ENCODE data around the gene ANGPTL5. TPM values are rescaled to one million over a fixed set of nuclear protein-coding genes. Genes with fewer than 3 reads are reported as not detected.
"Not testable (repeated sequence)": the region's sequence is repeated elsewhere in the genome, so short reads cannot be mapped to it uniquely, and the experiment has no call there.

ANGPTL5 gene
- total RNA-seq, result not detected

DNA sequence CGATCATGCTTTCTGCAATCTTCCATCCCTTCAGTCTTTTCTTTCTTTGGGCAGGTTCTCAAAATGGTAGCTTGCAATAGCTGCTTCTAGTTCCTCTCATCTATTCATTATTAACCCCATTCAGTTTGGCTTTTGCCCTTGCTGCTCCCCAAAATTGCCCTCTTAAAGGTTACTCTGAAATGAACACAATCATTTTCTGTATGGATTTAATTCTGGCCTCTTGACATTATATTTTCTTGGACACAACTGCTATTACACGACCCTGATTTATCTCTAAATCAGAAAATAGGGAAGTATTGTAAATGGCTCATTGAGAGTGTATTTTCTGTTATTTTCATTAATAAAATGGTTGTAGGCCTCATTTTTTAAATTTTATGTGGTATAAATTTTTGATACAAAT, at the start of gene ANGPTL5:
ANGPTL5 (minus strand) TSS at position 101 of the 400 bp plus-strand sequence. CDS start 8,613 bp downstream, outside the sequence.
- no peak for DNase-seq

DNA sequence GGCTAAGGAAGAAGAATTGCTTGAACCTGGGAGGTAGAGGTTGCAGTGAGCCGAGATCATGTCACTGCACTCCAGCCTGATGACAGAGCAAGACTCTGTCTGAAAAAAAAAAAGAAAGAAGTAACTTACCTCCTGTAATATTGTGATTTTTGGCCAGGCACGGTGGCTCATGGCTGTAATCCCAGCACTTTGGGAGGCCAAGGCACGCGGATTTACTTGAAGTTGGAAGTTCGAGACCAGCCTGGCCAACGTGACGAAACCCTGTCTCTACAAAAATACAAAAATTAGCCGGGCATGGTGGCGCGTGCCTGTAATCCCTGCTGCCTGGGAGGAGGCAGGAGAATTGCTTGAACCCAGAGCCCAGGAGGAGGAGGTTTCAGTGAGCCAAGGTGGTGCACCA, 47.9 kb upstream of the ANGPTL5 start:
- not testable (repeated sequence) for DNase-seq

DNA sequence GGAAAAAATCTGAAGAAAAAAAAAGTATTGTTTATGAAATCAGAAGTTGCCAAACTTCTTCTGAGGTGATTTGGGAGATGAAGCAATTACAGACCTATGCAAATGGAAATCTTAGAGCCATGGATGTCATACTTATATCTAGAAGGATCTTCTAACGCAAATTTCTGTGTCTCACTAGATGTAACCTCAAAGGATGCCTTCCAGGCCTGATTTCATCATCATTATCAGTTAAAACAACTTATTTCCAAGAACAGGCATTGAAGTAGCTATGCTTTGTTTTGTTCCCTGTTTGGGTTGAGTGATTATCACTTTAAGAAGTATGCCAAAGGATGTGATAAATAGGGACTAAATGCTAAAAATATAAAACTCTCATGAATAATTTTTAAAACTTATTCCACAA, 43.9 kb upstream of the ANGPTL5 start:
- no peak for DNase-seq

DNA sequence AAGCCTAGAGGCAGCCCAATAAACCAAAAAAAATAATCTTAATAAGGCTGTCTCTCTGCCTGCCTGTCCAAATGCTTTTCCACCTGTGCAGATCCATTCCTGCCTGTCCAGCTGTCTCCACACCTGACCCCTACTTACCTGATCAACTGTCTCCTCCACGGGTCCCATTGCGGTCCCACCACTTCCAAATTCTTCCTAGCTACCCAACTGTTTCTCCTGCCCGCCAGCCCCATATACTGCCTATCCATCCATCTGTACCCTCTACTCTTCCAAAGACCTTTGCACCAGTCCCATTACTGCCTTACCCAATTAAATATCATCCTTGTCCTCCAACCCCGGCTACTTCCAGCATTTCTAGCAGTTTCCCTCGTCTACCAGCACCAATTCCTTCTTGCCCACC, 39.4 kb upstream of the ANGPTL5 start:
- DNase-seq, result no peak

DNA sequence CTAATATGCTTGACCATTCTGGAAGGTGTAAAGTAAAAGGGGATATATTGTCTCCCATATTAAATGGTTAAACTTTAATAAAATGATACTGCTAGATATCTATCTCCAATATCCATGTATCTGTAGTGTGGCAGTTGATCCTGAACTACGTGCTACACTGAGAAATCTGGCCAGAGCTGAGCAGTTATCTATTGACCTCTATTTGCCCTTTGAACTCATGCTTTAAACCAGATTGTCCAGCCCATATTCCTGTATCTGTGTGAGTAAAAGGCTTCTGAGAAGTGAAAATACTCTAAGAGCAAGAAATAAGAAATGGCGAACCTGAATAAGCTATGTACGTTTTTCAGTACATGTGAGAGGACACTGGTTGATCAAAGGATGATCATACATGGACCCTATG, 39.0 kb upstream of the ANGPTL5 start:
- no peak for DNase-seq

DNA sequence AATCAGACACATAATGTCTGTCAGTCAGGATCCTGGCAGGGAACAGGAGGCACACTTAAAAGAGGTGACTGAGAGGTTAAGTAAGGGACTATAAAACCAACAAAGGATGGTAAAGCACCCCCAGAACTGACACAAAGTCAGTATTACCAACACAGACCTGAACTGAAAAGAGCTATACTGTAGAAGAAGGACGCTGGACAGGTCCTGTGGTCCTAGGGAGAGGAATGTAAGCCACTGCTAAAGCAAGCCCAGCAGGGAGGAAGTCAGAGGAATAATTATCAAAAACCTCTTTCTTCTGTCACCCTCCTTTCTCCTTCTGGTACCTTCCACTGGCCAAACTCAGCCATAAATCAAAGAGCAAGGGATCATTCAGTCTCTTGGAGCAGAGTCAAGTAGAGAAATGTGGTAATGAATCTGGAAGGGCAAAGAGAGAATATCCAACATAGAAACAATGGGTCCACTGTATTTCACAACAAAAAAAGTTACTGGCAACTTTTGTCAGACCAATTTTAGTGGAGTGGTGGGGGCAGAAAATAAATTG, 33.4 kb upstream of the ANGPTL5 start:
- DNase-seq, result no peak

DNA sequence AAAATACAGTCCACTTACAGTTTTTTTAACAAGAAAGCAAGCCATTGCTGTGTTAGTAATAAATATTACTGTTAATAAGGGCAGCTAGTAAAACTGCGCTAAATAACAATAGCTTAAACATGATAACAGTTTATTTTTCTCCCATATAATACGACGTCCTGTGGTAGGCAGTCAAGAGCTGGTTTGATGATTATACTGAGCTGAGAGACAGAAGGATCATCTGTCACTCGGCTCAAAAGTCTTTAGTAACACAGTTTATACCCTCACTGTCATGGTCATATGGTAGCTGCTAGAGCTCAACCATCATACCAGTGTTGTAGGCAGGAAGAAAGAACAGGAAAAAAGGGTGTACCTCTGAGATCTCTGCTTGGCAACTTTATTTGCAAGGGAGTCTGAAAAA, 29.1 kb upstream of the ANGPTL5 start:
- no peak for DNase-seq

DNA sequence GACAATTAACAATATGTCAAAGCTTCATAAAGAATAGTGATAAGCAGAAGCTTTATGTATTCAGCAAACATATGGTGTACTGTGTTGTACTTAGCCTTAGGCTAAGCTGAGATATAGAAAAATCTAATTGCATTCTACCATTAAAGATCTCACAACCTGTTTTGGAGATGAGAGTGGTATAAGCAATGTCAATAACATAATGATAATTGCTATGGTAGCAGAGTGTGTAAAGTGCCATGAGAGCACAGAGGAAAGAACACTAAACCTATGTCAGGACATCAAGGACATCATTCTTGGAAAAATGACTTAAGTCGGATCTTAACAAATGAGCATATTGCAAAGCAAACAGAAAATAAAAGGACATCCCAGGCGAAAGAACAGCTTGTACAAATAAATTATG, 28.6 kb upstream of the ANGPTL5 start:
- no peak for DNase-seq

DNA sequence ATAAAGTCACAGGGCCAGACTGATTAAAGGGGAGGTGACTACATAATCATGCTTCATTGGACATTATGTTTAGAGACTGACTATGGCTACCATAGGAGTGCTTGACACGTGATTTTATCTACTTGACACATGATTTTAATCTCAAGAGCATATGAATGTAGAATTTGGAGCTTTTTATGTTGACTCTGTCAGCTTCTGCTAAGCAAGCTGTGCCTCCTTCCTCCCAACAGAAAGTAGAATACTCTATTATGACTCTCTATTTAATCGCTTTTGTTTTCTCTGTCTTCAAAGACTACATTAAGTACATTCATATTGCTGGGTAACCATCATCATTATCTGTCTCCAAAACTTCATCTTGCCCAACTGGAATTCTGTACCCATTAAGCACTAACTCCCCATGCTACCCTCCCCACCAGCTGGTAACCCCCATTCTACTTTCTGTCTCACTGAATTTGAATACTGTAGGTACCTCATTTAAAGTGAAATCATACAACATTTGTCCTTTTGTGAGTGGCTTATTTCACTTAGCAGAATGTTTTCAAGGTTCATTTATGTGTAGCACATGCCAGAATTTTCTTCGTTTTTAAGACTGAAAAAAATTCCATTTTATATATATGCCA, 24.7 kb upstream of the ANGPTL5 start:
- no peak for DNase-seq

DNA sequence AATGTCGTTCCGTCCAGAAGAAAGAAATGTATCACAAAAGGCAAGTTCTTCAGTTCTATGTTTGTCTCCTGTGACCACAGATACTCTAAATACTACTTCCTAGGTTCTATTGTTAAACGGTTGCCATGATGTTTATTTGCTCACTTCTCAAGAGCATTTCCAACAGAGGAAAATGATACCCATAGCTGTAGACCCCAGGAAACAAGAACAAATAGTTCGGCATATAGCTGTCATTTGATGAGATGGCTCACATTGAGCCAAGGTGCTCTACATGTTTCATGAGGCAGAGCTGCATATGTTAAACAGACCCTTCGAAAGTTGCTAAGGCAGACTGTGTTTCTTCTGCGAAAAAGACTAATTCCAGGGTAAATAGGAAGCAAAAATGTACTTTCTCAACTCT, 15.4 kb upstream of the ANGPTL5 start:
- no peak for DNase-seq

DNA sequence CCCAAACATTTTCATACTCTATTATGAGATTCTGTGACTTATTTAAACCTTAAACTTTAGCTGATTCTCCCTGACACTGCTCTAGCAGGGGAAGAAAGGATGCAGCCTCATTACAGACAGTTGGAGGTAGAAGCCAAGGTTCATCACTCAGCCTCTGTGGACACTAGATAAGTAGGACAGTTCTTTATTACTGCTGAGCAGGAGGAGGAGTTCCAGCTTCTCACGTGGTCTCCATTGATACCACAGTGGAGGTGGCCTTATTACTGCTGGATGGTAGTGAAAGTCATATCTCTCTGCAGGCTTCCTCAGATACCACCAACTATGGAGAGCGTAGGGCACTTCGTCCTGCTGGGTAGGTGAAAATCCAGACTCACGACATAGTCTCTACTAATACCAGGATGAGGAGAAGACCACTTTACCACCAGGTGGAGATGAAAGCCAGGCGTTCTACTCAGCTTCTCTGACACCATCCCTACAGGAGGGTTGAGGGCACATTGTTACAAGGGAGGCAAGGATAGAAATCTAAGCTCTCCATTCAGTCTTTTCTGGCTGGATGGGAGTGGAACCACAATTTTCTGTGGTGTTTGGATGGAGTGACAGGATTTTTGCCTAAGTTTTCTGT, 13.1 kb upstream of the ANGPTL5 start:
- DNase-seq, result no peak

DNA sequence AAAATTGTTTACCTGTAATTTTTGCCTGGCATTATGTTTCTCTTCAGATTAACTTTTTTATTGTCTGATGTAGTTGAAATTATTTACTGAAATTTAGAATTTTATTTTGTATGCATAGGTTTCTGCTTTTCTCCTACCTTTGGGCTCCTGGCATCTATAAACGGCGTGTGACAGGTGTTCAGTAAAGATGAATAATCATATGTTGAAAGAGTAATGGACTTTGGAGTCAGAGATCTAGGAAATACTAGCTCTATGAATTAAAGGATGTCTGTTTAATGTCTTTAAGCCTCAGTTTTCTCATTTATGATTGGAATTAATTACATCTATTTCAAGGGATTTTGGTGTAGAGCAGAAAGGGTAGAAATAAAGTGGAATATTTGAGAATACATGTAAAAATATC, 7.2 kb upstream of the ANGPTL5 start:
- no peak for DNase-seq

DNA sequence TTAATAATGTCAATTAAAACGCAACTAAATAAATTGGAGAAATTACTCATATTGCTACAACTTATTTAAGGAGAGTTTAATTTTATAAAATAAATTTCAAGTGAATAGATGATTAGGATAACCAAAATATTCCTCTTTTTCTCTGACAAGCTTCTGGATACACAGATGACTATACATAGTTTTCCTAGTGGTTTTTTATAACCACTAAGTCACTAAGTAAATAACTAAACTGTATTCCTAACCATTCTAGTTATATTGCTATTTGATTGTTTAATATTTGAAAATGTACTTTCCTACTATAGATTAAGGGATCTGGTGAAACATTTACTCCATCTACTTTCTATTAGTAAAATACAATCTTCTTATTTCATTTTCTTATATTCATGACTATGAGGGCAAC, 4.7 kb upstream of the ANGPTL5 start:
- no peak for DNase-seq

DNA sequence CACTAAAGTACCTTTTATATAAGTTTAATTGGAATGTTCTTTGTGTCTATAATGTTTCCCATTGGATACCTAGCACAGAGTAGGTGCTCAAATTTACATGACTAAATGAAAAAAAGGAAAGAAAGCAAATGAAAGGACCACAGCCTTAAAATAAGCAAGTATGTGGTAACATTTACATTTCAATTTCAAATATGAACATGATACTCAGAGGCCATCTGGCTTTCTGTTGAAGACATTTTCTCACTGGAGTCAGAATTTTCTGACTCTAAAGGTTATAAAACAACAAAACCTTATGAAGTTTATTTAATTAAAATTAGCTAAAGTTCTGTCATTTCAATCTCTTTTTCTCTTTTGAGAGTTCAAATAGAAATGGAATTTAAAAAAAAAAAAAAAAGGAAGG, 904 bp upstream of the ANGPTL5 start:
- DNase-seq, result no peak

DNA sequence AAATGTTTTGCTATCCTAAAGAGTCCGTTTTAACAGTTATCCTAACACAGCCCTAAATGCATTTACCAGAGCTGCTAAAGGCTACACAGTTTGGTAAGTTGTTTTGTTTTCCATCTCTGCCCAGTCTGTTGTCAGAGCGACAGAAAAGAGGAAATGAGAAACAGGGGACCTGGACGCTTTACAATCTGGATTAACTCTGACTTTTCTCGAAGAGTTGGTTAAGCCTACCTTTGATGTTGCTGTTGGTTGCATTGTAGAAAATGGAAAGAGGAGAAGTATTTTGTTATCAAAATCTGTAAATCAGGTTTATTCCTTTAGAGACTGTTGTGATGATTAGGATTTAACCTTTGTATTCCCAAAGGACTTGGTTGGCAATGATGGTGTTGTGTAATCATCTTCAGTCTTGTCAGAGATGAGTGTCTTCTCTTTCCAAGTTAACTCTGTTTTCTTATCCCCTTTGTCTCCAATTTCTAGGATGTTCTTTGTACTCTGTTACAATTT, 481 bp downstream of the ANGPTL5 start:
- DNase-seq, result peak; percentile 78

DNA sequence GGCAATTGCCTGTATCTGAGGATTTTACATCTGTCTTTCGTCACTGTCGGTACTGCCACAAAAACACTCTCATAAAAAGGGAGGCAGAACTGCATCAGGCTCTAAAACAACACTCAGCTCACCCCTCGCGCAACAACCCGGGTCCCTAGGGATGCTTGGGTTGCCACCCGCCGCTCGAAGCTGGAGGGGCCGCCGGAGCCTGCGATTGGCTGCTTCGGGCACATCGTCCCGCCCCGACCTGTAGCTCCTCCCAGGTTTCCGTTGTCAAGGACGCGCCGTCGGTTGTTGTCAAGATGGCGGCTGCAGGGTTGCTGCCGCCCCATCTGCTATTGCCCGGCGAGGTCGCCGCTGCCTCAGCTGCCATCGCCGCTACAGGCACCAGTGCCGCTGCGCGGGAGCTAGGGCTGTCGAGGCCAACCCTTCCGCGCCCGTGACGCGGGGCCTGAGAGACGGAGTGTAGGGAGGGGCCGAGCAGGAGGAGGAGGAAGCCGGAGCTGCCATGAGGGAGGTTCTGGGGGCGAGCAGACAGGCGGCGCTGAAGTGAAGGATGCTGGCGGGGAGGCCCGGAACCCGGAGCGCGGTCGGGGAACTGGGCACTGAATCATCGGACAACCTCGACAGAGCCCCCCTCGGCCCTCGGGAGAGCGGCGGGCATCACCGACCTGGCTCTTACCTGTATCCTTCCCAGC, 1.4 kb downstream of the ANGPTL5 start, which contains the start of gene CEP126:
CEP126 (plus strand) TSS at position 273 of the 689 bp plus-strand sequence; CDS start at position 548, 275 bp downstream.
- peak; percentile 98 for DNase-seq

DNA sequence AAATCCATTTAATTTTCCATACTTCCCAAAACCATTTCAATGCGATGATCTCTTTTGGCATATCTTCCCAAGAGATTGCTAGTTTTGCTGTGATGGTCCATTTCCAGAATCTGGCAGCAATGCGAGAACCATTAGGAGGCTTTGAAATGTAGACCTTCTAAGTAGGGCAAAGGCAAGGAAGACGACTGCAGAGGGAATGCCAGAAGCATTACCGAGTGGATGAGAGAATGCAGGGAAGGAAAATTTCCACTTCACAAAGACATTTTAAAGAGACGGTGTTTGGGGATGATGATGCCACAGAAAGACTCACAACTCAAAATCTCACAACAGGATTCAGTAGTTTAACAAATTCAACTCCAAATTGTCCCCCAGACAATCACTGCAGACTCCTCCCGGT, 2.0 kb downstream of the ANGPTL5 start:
- DNase-seq, result peak; percentile 79

DNA sequence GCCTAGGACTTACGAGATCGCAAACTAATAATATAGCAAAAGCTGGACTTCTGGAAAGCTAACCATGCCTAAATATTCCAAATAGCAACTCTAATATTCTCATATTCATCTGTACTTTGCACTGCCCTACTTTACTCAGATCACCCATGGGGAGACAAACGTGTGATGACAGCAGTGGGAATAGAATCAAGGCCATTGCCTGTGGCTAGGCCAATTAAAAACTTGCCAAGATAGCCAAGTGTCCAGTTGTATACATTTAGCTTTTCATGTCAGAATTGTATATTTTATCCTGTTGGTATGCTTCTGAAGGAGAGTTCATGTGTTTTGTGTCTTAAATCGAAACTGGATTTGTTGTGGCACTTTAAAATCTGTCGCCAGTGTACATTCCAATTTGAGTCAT, 2.7 kb downstream of the ANGPTL5 start:
- DNase-seq, result no peak

DNA sequence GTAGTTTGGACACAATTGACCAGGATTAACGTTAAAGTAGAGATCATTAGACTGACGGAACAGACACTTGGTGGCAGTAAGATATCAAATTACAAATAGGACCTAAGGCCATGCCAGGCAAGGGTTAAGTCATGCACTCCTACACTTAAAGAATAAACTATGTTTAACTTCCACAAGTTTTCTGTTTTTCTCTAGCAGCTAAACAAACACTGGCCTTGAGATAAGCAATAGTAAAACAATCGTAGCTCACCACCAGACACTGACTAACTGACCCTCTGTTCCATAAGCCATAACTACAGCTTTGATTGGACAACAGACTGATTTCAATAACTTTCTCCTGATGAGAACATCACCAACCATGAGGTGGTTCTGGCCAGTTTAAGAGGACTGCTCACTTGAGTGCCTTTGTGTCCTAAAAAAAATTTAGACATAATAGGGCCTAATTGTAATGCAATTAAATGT, 3.5 kb downstream of the ANGPTL5 start:
- no peak for DNase-seq

DNA sequence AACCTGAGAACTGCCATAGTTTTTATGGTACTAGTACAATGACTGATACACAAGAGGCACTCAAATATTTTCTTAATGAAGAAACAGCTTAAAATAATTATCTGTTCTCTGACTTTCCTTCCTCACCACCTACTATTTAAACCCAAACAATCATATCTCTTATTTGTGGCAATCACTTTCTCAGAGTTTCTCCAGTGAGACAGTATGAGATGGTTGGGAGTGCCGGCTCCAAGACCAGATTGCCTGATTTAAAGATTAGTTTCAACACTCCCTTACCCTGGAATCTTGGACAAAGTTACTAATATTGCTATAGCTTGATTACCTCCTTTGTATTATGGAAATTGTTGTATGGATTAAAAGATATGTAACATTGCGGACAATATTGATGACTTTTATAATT, 7.2 kb downstream of the ANGPTL5 start:
- no peak for DNase-seq

DNA sequence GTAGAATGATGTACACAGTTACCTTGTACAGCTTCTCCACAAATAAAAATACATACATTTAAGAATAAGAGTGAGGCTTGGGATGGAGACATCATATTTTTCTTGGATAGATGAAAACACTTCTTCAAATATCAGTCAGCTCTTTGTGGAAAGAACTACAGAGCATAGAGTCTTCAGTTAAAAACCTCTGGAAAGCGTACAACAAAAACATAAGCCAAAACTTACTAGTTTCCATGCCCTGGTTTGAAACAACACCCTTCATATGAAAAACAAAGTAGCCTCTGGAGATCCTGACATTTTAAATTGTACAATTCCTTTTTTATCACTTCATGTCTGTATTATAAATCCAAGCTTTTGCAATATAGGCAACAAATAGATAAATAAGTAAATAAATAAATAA, 8.5 kb downstream of the ANGPTL5 start:
- DNase-seq, result no peak

DNA sequence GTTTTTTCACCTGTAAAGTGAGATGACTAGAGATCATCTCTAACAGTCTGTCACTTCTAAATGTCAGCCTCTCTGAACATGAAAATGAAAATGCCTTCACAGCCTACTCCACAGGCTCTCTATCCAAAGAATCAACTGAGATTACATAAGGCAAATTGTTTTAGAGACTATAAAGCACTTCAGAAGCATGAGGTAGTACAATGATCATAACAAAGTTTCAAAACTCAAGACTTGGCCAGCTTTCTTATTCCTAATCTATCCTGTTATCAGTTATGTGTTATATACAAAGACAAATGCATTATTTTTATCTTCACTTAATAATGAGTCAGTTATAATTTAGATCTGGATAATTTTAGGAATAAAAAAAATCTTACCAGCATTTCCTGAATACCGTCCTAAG, 21.8 kb downstream of the ANGPTL5 start:
- no peak for DNase-seq

DNA sequence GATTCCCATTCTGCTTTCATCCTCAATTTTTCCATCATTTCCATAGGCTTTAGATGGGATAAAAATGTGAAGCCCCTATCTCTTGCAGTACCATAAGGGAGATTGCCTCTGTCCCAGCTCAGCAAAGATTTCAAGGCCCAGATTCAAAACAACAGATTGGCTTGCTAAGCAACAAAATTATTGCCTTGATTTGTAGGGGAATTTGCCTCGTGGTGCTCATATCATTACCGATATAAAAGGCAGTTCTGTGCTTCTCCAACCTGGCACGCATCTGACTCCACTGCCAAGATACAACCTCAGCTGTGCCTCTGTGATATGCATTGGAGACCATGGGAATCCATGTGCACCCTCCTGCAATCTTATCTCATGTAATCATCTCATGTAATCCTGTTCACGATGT, 26.6 kb downstream of the ANGPTL5 start:
- DNase-seq, result no peak

All from tongue (tissue), 2 donors.